Measurements from ENCODE around the gene INAFM1. TPM values are rescaled to one million over a fixed set of nuclear protein-coding genes. Genes with fewer than 3 reads are reported as not detected.
"Not testable (repeated sequence)": the region's sequence is repeated elsewhere in the genome, so short reads cannot be mapped to it uniquely, and the experiment has no call there.

INAFM1 gene
- total RNA-seq, 1 experiment from 2014 or later = 5.5 TPM

GRCh38 chr19:47239152-47239551 is 35.5 kb upstream of the INAFM1 start:
- Histone ChIP-seq H3K27me3 (no peaks in the 10 kb centered on the region), H3K4me3 (no peak overlapping the region), H3K9me3 (0 out of 2 replicates have a peak, but pooled peaks cover 2% of the 10 kb centered on the region), H3K36me3 (peaks cover 2% of the 10 kb centered on the region; the same call in 1 of the 2 replicates)
- DNase-seq = no peak

GRCh38 chr19:47239610-47240296 is 34.9 kb upstream of the INAFM1 start:
- Histone ChIP-seq H3K27me3 (no peaks in the 10 kb centered on the region), H3K4me3 (no peak overlapping the region), H3K36me3 (peaks cover 2% of the 10 kb centered on the region; the same call in 1 of the 2 replicates), H3K9me3 (0 out of 2 replicates have a peak, but pooled peaks cover 2% of the 10 kb centered on the region)
- no peak for DNase-seq

- DNase-seq = no peak
- Histone ChIP-seq H3K27me3 (no peaks in the 10 kb centered on the region), H3K9me3 (0 out of 2 replicates have a peak, but pooled peaks cover 2% of the 10 kb centered on the region), H3K4me3 (no peak overlapping the region), H3K36me3 (peaks cover 2% of the 10 kb centered on the region; the same call in 1 of the 2 replicates)
These were observed 34.1 kb upstream of the INAFM1 start for GRCh38 chr19:47240556-47240955.

GRCh38 chr19:47240996-47241918 is 33.4 kb upstream of the INAFM1 start:
- H3K4me3 ChIP-seq = no peak overlapping the region
- peak; percentile 70 for DNase-seq
- H3K27me3 ChIP-seq = no peaks in the 10 kb centered on the region
- H3K9me3 ChIP-seq = no peaks in the 10 kb centered on the region
- H3K36me3 ChIP-seq = peaks cover 2% of the 10 kb centered on the region; the same call in 1 of the 2 replicates

GRCh38 chr19:47241919-47242577 is 32.6 kb upstream of the INAFM1 start:
- Histone ChIP-seq H3K36me3 (peaks cover 2% of the 10 kb centered on the region; the same call in 1 of the 2 replicates), H3K9me3 (no peaks in the 10 kb centered on the region), H3K27me3 (no peaks in the 10 kb centered on the region), H3K4me3 (no peak overlapping the region)
- DNase-seq = no peak

- Histone ChIP-seq H3K9me3 (no peaks in the 10 kb centered on the region), H3K36me3 (peaks cover 2% of the 10 kb centered on the region; the same call in 1 of the 2 replicates), H3K27me3 (no peaks in the 10 kb centered on the region), H3K4me3 (peak overlapping the region; percentile 44)
- no peak for DNase-seq
These were observed 31.3 kb upstream of the INAFM1 start for GRCh38 chr19:47243364-47243775.

- H3K4me3 ChIP-seq = peak overlapping the region; percentile 44
- no peaks in the 10 kb centered on the region for H3K9me3 ChIP-seq
- DNase-seq = peak; percentile 98
- H3K27me3 ChIP-seq = no peaks in the 10 kb centered on the region
- H3K36me3 ChIP-seq = peaks cover 2% of the 10 kb centered on the region; the same call in 1 of the 2 replicates
These were observed 30.7 kb upstream of the INAFM1 start for GRCh38 chr19:47243776-47244547.

- H3K27me3 ChIP-seq = no peaks in the 10 kb centered on the region
- DNase-seq = peak; percentile 75
- H3K9me3 ChIP-seq = no peaks in the 10 kb centered on the region
- H3K36me3 ChIP-seq = no peaks in the 10 kb centered on the region
- H3K4me3 ChIP-seq = no peak overlapping the region
These were observed 27.2 kb upstream of the INAFM1 start for GRCh38 chr19:47247308-47247990.

GRCh38 chr19:47253016-47253415 is 21.7 kb upstream of the INAFM1 start:
- H3K4me3 ChIP-seq, H3K36me3 ChIP-seq, H3K27me3 ChIP-seq, DNase-seq, H3K9me3 ChIP-seq: not testable (repeated sequence)

GRCh38 chr19:47253467-47253881 is 21.2 kb upstream of the INAFM1 start:
- Histone ChIP-seq H3K27me3 (no peaks in the 10 kb centered on the region), H3K4me3 (no peak overlapping the region), H3K9me3 (no peaks in the 10 kb centered on the region), H3K36me3 (peaks cover 4% of the 10 kb centered on the region)
- DNase-seq = peak; percentile 86

GRCh38 chr19:47253970-47254369 is 20.7 kb upstream of the INAFM1 start:
- Histone ChIP-seq H3K27me3 (no peaks in the 10 kb centered on the region), H3K9me3 (no peaks in the 10 kb centered on the region), H3K36me3 (peaks cover 9% of the 10 kb centered on the region), H3K4me3 (no peak overlapping the region)
- no peak for DNase-seq

GRCh38 chr19:47255879-47256692 is 18.6 kb upstream of the INAFM1 start, which contains the start of gene CCDC9:
Gene CCDC9, plus strand, starts transcription at chr19:47256525. Its CDS starts 1,876 bp downstream, at chr19:47258401.
- DNase-seq = peak; percentile 98
- peak within 1 kb of the TSS; percentile 62 for H3K4me3 ChIP-seq
- peaks cover 30% of the 10 kb centered on the region for H3K36me3 ChIP-seq
- no peaks in the 10 kb centered on the region for H3K27me3 ChIP-seq
- H3K9me3 ChIP-seq = no peaks in the 10 kb centered on the region

- peak; percentile 99 for DNase-seq
These were observed 17.8 kb upstream of the INAFM1 start for GRCh38 chr19:47256693-47257410.

More at GRCh38 chr19:47256693-47257410, 17.8 kb upstream of the INAFM1 start:
- Histone ChIP-seq H3K27me3 (no peaks in the 10 kb centered on the region), H3K9me3 (no peaks in the 10 kb centered on the region), H3K4me3 (peak overlapping the region; percentile 62), H3K36me3 (peaks cover 36% of the 10 kb centered on the region)
